ENCODE results near the gene DDX59.

GRCh38 chr1:200660719-200661118 lies 9.0 kb downstream of the DDX59 start:
- no peak for TF ChIP-seq EZH2 (IDR thresholded peaks at IDR 0.05; ENCODE audit: borderline replicate concordance, control insufficient read depth, low read depth, low read length)
- TF ChIP-seq ZNF24 (IDR thresholded peaks at IDR 0.05), result no peak
- TF ChIP-seq POLR2AphosphoS5 (IDR thresholded peaks at IDR 0.05; ENCODE audit: low read length), result no peak
- no peak for TF ChIP-seq POLR2A (IDR thresholded peaks at IDR 0.05; ENCODE audit: low read depth, low read length)
- no peak for TF ChIP-seq SPI1 (IDR thresholded peaks at IDR 0.05; ENCODE audit: borderline replicate concordance, insufficient read depth, low read depth, low read length)
- TF ChIP-seq ZNF274 (IDR thresholded peaks at IDR 0.05; ENCODE audit: insufficient read depth, insufficient read length), result no peak
- no peak for TF ChIP-seq JUND (IDR thresholded peaks at IDR 0.05; ENCODE audit: low read depth, low read length)
- TF ChIP-seq BHLHE40 (IDR thresholded peaks at IDR 0.05; ENCODE audit: borderline replicate concordance in 1 of 2, low read depth in 2 of 2, low read length in 1 of 2), result no peak
- no peak for TF ChIP-seq CTCF (IDR thresholded peaks at IDR 0.05 in 2 of 3, conservative IDR thresholded peaks at IDR 0.05 in 1 of 3; ENCODE audit: control insufficient read depth in 2 of 3, extremely low read depth in 1 of 3, insufficient read depth in 1 of 3, low read depth in 3 of 3, low read length in 3 of 3)
- TF ChIP-seq KAT2A (conservative IDR thresholded peaks at IDR 0.05; ENCODE audit: control insufficient read depth, low read depth, low read length), result no peak
- TF ChIP-seq PBX3 (IDR thresholded peaks at IDR 0.05; ENCODE audit: insufficient replicate concordance, low read depth, low read length), result no peak
- no peak for TF ChIP-seq SP1 (IDR thresholded peaks at IDR 0.05; ENCODE audit: low read depth, low read length)
- TF ChIP-seq DPF2 (IDR thresholded peaks at IDR 0.05), result no peak
- no peak for TF ChIP-seq JUNB (IDR thresholded peaks at IDR 0.05)

All from GM12878 (cell line).